ENCODE data around the gene TMEM63A.

The TMEM63A gene

GRCh38 chr1:225863167-225863566 is 19.0 kb downstream of the TMEM63A start:
- DNase-seq: no peak

- DNase-seq: no peak
These were observed 19.6 kb downstream of the TMEM63A start for GRCh38 chr1:225862581-225862950.

GRCh38 chr1:225861834-225862580 is 20.2 kb downstream of the TMEM63A start:
- DNase-seq: no peak

GRCh38 chr1:225860876-225861441 is 21.2 kb downstream of the TMEM63A start:
- no peak for DNase-seq

- no peak for DNase-seq
These were observed 22.1 kb downstream of the TMEM63A start for GRCh38 chr1:225860107-225860506.

- no peak for DNase-seq
These were observed 23.0 kb downstream of the TMEM63A start for GRCh38 chr1:225859151-225859550.

- DNase-seq: no peak
These were observed 24.9 kb downstream of the TMEM63A start for GRCh38 chr1:225857256-225857655.

GRCh38 chr1:225855503-225856300 is 26.5 kb downstream of the TMEM63A start:
- no peak for DNase-seq

- no peak for DNase-seq
These were observed 28.7 kb downstream of the TMEM63A start for GRCh38 chr1:225853441-225853840.

- no peak for DNase-seq
These were observed 29.6 kb downstream of the TMEM63A start for GRCh38 chr1:225852413-225853124.

- no peak for DNase-seq
These were observed 30.4 kb downstream of the TMEM63A start for GRCh38 chr1:225851805-225852204.

- DNase-seq: no peak
These were observed 31.8 kb downstream of the TMEM63A start for GRCh38 chr1:225850370-225850769.

GRCh38 chr1:225849925-225850324 is 32.3 kb downstream of the TMEM63A start:
- DNase-seq: peak in 1 of 4 experiments; percentile 21

GRCh38 chr1:225848030-225848955 is 33.9 kb downstream of the TMEM63A start:
- DNase-seq: peak in 1 of 4 experiments; percentile 28

- DNase-seq: no peak
These were observed 34.6 kb downstream of the TMEM63A start for GRCh38 chr1:225847610-225848009.

GRCh38 chr1:225846331-225847310 is 35.6 kb downstream of the TMEM63A start:
- no peak for DNase-seq

GRCh38 chr1:225845571-225846259 is 36.5 kb downstream of the TMEM63A start:
- peak in 1 of 4 experiments; percentile 12 for DNase-seq

- no peak for DNase-seq
These were observed 37.1 kb downstream of the TMEM63A start for GRCh38 chr1:225845097-225845496.

GRCh38 chr1:225844236-225845061 is 37.7 kb downstream of the TMEM63A start:
- DNase-seq: no peak
